ENCODE results near the gene SURF2. TPM values are rescaled to one million over a fixed set of nuclear protein-coding genes. Genes with fewer than 3 reads are reported as not detected.

The SURF2 gene
- total and polyA plus RNA-seq, 2 experiments from 2014 or later, result 39.9 to 104 TPM

DNA sequence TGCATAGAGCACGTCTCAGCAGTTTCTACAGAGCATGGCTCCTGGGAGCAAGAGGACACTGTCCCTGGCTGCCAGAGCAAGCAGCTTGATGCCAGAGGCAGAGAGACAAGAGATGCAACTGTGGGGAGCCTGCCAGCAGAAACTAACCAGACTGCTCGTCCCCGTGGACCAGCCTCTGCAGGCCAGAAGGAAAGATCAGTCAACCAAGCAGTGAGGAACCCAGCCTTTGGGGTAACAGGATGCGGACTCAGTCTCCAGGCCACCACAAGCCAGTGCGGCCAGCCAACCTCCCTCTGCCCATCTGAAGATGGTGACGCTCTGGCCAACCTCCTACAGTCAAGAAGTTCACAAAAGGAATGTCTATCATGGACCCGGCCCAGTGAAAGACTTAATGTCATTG, 15.8 kb downstream of the SURF2 start (continued):
- TF ChIP-seq, protein P1, sequence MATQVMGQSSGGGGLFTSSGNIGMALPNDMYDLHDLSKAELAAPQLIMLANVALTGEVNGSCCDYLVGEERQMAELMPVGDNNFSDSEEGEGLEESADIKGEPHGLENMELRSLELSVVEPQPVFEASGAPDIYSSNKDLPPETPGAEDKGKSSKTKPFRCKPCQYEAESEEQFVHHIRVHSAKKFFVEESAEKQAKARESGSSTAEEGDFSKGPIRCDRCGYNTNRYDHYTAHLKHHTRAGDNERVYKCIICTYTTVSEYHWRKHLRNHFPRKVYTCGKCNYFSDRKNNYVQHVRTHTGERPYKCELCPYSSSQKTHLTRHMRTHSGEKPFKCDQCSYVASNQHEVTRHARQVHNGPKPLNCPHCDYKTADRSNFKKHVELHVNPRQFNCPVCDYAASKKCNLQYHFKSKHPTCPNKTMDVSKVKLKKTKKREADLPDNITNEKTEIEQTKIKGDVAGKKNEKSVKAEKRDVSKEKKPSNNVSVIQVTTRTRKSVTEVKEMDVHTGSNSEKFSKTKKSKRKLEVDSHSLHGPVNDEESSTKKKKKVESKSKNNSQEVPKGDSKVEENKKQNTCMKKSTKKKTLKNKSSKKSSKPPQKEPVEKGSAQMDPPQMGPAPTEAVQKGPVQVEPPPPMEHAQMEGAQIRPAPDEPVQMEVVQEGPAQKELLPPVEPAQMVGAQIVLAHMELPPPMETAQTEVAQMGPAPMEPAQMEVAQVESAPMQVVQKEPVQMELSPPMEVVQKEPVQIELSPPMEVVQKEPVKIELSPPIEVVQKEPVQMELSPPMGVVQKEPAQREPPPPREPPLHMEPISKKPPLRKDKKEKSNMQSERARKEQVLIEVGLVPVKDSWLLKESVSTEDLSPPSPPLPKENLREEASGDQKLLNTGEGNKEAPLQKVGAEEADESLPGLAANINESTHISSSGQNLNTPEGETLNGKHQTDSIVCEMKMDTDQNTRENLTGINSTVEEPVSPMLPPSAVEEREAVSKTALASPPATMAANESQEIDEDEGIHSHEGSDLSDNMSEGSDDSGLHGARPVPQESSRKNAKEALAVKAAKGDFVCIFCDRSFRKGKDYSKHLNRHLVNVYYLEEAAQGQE (IDR thresholded peaks at IDR 0.05; ENCODE audit: unreplicated experiment), result no peak
- TF ChIP-seq CREB1 (CRISPR knock-in tag; IDR thresholded peaks at IDR 0.05; ENCODE audit: low read depth) (no peak), JUNB (IDR thresholded peaks at IDR 0.05; ENCODE audit: unreplicated experiment) (no peak), EZH2 (IDR thresholded peaks at IDR 0.05; ENCODE audit: low read depth, unreplicated experiment) (no peak), EZH2phosphoT487 (IDR thresholded peaks at IDR 0.05; ENCODE audit: unreplicated experiment) (no peak), ZNF114 (CRISPR knock-in tag; IDR thresholded peaks at IDR 0.05) (no peak)
- TF ChIP-seq, protein P2, sequence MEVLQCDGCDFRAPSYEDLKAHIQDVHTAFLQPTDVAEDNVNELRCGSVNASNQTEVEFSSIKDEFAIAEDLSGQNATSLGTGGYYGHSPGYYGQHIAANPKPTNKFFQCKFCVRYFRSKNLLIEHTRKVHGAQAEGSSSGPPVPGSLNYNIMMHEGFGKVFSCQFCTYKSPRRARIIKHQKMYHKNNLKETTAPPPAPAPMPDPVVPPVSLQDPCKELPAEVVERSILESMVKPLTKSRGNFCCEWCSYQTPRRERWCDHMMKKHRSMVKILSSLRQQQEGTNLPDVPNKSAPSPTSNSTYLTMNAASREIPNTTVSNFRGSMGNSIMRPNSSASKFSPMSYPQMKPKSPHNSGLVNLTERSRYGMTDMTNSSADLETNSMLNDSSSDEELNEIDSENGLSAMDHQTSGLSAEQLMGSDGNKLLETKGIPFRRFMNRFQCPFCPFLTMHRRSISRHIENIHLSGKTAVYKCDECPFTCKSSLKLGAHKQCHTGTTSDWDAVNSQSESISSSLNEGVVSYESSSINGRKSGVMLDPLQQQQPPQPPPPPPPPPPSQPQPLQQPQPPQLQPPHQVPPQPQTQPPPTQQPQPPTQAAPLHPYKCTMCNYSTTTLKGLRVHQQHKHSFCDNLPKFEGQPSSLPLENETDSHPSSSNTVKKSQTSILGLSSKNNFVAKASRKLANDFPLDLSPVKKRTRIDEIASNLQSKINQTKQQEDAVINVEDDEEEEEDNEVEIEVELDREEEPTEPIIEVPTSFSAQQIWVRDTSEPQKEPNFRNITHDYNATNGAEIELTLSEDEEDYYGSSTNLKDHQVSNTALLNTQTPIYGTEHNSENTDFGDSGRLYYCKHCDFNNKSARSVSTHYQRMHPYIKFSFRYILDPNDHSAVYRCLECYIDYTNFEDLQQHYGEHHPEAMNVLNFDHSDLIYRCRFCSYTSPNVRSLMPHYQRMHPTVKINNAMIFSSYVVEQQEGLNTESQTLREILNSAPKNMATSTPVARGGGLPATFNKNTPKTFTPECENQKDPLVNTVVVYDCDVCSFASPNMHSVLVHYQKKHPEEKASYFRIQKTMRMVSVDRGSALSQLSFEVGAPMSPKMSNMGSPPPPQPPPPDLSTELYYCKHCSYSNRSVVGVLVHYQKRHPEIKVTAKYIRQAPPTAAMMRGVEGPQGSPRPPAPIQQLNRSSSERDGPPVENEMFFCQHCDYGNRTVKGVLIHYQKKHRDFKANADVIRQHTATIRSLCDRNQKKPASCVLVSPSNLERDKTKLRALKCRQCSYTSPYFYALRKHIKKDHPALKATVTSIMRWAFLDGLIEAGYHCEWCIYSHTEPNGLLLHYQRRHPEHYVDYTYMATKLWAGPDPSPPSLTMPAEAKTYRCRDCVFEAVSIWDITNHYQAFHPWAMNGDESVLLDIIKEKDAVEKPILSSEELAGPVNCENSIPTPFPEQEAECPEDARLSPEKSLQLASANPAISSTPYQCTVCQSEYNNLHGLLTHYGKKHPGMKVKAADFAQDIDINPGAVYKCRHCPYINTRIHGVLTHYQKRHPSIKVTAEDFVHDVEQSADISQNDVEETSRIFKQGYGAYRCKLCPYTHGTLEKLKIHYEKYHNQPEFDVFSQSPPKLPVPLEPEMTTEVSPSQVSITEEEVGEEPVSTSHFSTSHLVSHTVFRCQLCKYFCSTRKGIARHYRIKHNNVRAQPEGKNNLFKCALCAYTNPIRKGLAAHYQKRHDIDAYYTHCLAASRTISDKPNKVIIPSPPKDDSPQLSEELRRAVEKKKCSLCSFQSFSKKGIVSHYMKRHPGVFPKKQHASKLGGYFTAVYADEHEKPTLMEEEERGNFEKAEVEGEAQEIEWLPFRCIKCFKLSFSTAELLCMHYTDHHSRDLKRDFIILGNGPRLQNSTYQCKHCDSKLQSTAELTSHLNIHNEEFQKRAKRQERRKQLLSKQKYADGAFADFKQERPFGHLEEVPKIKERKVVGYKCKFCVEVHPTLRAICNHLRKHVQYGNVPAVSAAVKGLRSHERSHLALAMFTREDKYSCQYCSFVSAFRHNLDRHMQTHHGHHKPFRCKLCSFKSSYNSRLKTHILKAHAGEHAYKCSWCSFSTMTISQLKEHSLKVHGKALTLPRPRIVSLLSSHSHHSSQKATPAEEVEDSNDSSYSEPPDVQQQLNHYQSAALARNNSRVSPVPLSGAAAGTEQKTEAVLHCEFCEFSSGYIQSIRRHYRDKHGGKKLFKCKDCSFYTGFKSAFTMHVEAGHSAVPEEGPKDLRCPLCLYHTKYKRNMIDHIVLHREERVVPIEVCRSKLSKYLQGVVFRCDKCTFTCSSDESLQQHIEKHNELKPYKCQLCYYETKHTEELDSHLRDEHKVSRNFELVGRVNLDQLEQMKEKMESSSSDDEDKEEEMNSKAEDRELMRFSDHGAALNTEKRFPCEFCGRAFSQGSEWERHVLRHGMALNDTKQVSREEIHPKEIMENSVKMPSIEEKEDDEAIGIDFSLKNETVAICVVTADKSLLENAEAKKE (CRISPR knock-in tag; IDR thresholded peaks at IDR 0.05), result no peak
